GM23338 (cell line): ENCODE data around the gene ADA. TPM values are rescaled to one million over a fixed set of nuclear protein-coding genes. Genes with fewer than 3 reads are reported as not detected.
A peak's percentile ranks its signal among the peaks of the same experiment; 100 is the strongest.

Experiments
- ATAC-seq: fragments of 200-7000 bp; cut with Tn5 transposase; 3 replicates; pipeline ENCODE4 v1.9.1; 2020
- DNase-seq: peaks from one replicate; pipeline ENCODE4 v3.0.0-alpha.2; 2015; ENCODE audit warnings: low spot score
- H2AFZ ChIP-seq: fragments of 200-600 bp; sonication (generic); 2 replicates; pipeline ENCODE4 v1.8.0; 2016; ENCODE audit warnings: antibody characterized with exemption, mild to moderate bottlenecking, moderate library complexity
- H3F3A ChIP-seq: fragments of 200-600 bp; sonication (generic); replicated peaks from 2 replicates; pipeline ENCODE4 v1.8.0; 2017; ENCODE audit warnings: antibody characterized with exemption, mixed run types, low read depth
- H3K27ac ChIP-seq: fragments of 200-600 bp; sonication (generic); 2 replicates; pipeline ENCODE4 v1.6.1; 2016; ENCODE audit warnings: low read depth
- H3K27me3 ChIP-seq: fragments of 200-600 bp; sonication (generic); 2 replicates; pipeline ENCODE4 v1.8.0; 2016; ENCODE audit warnings: mild to moderate bottlenecking, mixed run types, moderate library complexity; ENCODE audit not compliant: insufficient read depth
- H3K36me3 ChIP-seq: fragments of 200-600 bp; sonication (generic); 2 replicates; pipeline ENCODE4 v1.8.0; 2016; ENCODE audit warnings: mild to moderate bottlenecking; ENCODE audit not compliant: insufficient read depth
- H3K4me1 ChIP-seq: fragments of 200-600 bp; sonication (generic); 2 replicates; pipeline ENCODE4 v1.8.0; 2016; ENCODE audit warnings: mild to moderate bottlenecking, moderate library complexity; ENCODE audit not compliant: insufficient read depth
- H3K4me2 ChIP-seq: fragments of 200-600 bp; sonication (generic); 2 replicates; pipeline ENCODE4 v1.7.1; 2017; ENCODE audit warnings: mixed run types
- H3K4me3 ChIP-seq: fragments of 200-600 bp; sonication (generic); 2 replicates; pipeline ENCODE4 v1.6.1; 2016; ENCODE audit warnings: mixed run types
- H3K79me2 ChIP-seq: fragments of 200-600 bp; sonication (generic); replicated peaks from 2 replicates; pipeline ENCODE4 v1.8.0; 2017; ENCODE audit warnings: mild to moderate bottlenecking; ENCODE audit not compliant: insufficient read depth
- H3K9me2 ChIP-seq: fragments of 200-600 bp; sonication (generic); 2 replicates; pipeline ENCODE4 v1.8.0; 2017; ENCODE audit not compliant: insufficient read depth
- H4K20me1 ChIP-seq: fragments of 200-600 bp; sonication (generic); replicated peaks from 2 replicates; pipeline ENCODE4 v1.8.0; 2017; ENCODE audit warnings: mild to moderate bottlenecking; ENCODE audit not compliant: insufficient read depth
- H3K27ac Mint-ChIP-seq: 2 replicates; pipeline ENCODE4 v1.8.0; 2020; ENCODE audit warnings: inconsistent platforms, mild to moderate bottlenecking, moderate library complexity, mixed read lengths
- H3K27me3 Mint-ChIP-seq: 3 replicates; pipeline ENCODE4 v1.8.0; 2022; ENCODE audit warnings: low read depth, mild to moderate bottlenecking, moderate library complexity, mixed read lengths, inconsistent platforms; ENCODE audit not compliant: insufficient read depth, poor library complexity
- H3K36me3 Mint-ChIP-seq: 3 replicates; pipeline ENCODE4 v1.8.0; 2021; ENCODE audit warnings: low read depth, mild to moderate bottlenecking, inconsistent platforms, moderate library complexity, mixed read lengths
- H3K4me1 Mint-ChIP-seq: 3 replicates; pipeline ENCODE4 v1.8.0; 2020; ENCODE audit warnings: mild to moderate bottlenecking, inconsistent platforms, mixed read lengths
- H3K4me3 Mint-ChIP-seq: 3 replicates; pipeline ENCODE4 v1.8.0; 2021; ENCODE audit warnings: moderate library complexity, mild to moderate bottlenecking, inconsistent platforms, mixed read lengths
- H3K9me3 Mint-ChIP-seq: 3 replicates; pipeline ENCODE4 v1.8.0; 2020; ENCODE audit warnings: moderate library complexity, mild to moderate bottlenecking, inconsistent platforms, mixed read lengths
- EZH2 ChIP-seq: fragments of 200-600 bp; sonication (generic); IDR thresholded peaks from one replicate; pipeline ENCODE4 v1.8.0; 2017; ENCODE audit warnings: antibody characterized with exemption, mild to moderate bottlenecking, low read depth; ENCODE audit not compliant: unreplicated experiment
- JUNB ChIP-seq: IDR thresholded peaks from one replicate; pipeline ENCODE4 v1.6.1; 2016; ENCODE audit warnings: antibody characterized with exemption; ENCODE audit not compliant: unreplicated experiment
- POLR2AphosphoS5 ChIP-seq: IDR thresholded peaks from 2 replicates; pipeline ENCODE4 v1.6.1; 2016; ENCODE audit warnings: antibody characterized with exemption, low read depth
- STAT1 ChIP-seq: IDR thresholded peaks from one replicate; pipeline ENCODE4 v1.6.1; 2016; ENCODE audit warnings: antibody characterized with exemption; ENCODE audit not compliant: unreplicated experiment
- ZNF114 ChIP-seq: fragments of 250-450 bp; sonication (Bioruptor Pico); IDR thresholded peaks from 2 replicates; pipeline ENCODE4 v1.5.0; 2020; ENCODE audit warnings: mild to moderate bottlenecking, moderate library complexity
- ZNF331 ChIP-seq: fragments of 250-450 bp; sonication (Bioruptor Pico); IDR thresholded peaks from 2 replicates; pipeline ENCODE4 v1.5.0; 2020; ENCODE audit warnings: low read depth, mild to moderate bottlenecking, moderate library complexity
- polyA plus RNA-seq: library from polyadenylated mRNA; unstranded; fragments of >200 nt; fragmentation: Nextera tagmentation; extraction: Ambion mirVana; gene quantifications from 2 replicates; pipeline ENCODE4 v1.2.1, GENCODE V29; 2016
- total RNA-seq: library from RNA; depleted of rRNA; stranded (reverse); fragments of >200 nt; shearing (Covaris generic); gene quantifications from 2 replicates; pipeline ENCODE4 v1.2.3, GENCODE V29; 2014
- TF ChIP-seq, protein P1 (sequence below): IDR thresholded peaks from one replicate; pipeline ENCODE4 v1.6.1; 2018; ENCODE audit warnings: antibody characterized with exemption; ENCODE audit not compliant: unreplicated experiment
- TF ChIP-seq, protein P2 (sequence below): IDR thresholded peaks from 2 replicates; pipeline ENCODE4 v1.6.1; 2016; ENCODE audit warnings: antibody characterized with exemption
- TF ChIP-seq, protein P3 (sequence below), 2 experiments: fragments of 200-600 bp in 1 of 2; sonication (generic) in 1 of 2; conservative IDR thresholded peaks; 2 replicates each; pipeline versions ENCODE4 v1.5.1 to v1.6.1; 2016 to 2017; ENCODE audit warnings: antibody characterized with exemption in 2 of 2, low read depth in 2 of 2, mild to moderate bottlenecking in 2 of 2, moderate library complexity in 1 of 2
- TF ChIP-seq, protein P4 (sequence below): fragments of 250-450 bp; sonication (Bioruptor Pico); IDR thresholded peaks from 2 replicates; pipeline ENCODE4 v1.5.0; 2020; ENCODE audit warnings: mild to moderate bottlenecking, moderate library complexity

ADA gene
- total and polyA plus RNA-seq, 2 experiments from 2014 or later: 15.8 to 16.2 TPM

DNA sequence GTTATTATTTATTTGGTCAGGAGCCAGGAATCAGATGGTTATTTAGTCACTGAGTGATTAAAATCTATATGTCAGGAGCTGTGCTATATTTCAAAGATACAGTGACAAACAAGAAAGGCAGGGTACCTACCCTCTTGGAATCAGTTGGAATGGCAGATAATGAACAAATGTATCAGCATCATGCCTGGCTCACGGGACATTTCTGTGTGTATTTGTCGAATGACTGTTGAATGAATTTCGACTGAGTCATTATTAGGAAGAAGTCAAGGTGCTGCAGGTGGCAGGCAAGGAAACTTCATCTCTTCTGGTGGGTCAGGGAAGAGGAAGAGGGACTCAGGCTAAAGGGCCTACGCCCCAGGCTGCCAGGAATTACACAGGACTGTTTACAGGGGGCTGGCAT is 55.5 kb downstream of the ADA start:
- no peak overlapping the region for H3K27ac ChIP-seq
- ATAC-seq: no peak
- H3K36me3 ChIP-seq: no peaks in the 10 kb centered on the region
- no peaks in the 10 kb centered on the region for H3K9me2 ChIP-seq
- Mint-ChIP-seq H3K9me3 (no peaks in the 10 kb centered on the region), H3K27ac (no peak overlapping the region), H3K4me1 (peaks cover 32% of the 10 kb centered on the region), H3K4me3 (no peak overlapping the region), H3K27me3 (peaks cover 8% of the 10 kb centered on the region), H3K36me3 (no peaks in the 10 kb centered on the region)
- H2AFZ ChIP-seq: no peak overlapping the region
- H3K4me1 ChIP-seq: peaks cover 18% of the 10 kb centered on the region; the same call in 1 of the 2 replicates
- H3K4me3 ChIP-seq: no peak overlapping the region
- 0 out of 2 replicates have a peak overlapping the region, but pooled peaks have one; percentile 6 for H3K4me2 ChIP-seq
- DNase-seq: no peak
- no peaks in the 10 kb centered on the region; the same call in 1 of the 2 replicates for H3K27me3 ChIP-seq
- H3K79me2 ChIP-seq: no peaks in the 10 kb centered on the region
- no peak for TF ChIP-seq JUNB
- TF ChIP-seq ZNF114 (CRISPR knock-in tag): no peak
- no peak for TF ChIP-seq EZH2
- TF ChIP-seq ZNF331: no peak
- TF ChIP-seq, protein P1, sequence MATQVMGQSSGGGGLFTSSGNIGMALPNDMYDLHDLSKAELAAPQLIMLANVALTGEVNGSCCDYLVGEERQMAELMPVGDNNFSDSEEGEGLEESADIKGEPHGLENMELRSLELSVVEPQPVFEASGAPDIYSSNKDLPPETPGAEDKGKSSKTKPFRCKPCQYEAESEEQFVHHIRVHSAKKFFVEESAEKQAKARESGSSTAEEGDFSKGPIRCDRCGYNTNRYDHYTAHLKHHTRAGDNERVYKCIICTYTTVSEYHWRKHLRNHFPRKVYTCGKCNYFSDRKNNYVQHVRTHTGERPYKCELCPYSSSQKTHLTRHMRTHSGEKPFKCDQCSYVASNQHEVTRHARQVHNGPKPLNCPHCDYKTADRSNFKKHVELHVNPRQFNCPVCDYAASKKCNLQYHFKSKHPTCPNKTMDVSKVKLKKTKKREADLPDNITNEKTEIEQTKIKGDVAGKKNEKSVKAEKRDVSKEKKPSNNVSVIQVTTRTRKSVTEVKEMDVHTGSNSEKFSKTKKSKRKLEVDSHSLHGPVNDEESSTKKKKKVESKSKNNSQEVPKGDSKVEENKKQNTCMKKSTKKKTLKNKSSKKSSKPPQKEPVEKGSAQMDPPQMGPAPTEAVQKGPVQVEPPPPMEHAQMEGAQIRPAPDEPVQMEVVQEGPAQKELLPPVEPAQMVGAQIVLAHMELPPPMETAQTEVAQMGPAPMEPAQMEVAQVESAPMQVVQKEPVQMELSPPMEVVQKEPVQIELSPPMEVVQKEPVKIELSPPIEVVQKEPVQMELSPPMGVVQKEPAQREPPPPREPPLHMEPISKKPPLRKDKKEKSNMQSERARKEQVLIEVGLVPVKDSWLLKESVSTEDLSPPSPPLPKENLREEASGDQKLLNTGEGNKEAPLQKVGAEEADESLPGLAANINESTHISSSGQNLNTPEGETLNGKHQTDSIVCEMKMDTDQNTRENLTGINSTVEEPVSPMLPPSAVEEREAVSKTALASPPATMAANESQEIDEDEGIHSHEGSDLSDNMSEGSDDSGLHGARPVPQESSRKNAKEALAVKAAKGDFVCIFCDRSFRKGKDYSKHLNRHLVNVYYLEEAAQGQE: no peak
- no peak for TF ChIP-seq POLR2AphosphoS5
- TF ChIP-seq, protein P2, sequence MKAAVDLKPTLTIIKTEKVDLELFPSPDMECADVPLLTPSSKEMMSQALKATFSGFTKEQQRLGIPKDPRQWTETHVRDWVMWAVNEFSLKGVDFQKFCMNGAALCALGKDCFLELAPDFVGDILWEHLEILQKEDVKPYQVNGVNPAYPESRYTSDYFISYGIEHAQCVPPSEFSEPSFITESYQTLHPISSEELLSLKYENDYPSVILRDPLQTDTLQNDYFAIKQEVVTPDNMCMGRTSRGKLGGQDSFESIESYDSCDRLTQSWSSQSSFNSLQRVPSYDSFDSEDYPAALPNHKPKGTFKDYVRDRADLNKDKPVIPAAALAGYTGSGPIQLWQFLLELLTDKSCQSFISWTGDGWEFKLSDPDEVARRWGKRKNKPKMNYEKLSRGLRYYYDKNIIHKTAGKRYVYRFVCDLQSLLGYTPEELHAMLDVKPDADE: no peak
- TF ChIP-seq, protein P3, sequence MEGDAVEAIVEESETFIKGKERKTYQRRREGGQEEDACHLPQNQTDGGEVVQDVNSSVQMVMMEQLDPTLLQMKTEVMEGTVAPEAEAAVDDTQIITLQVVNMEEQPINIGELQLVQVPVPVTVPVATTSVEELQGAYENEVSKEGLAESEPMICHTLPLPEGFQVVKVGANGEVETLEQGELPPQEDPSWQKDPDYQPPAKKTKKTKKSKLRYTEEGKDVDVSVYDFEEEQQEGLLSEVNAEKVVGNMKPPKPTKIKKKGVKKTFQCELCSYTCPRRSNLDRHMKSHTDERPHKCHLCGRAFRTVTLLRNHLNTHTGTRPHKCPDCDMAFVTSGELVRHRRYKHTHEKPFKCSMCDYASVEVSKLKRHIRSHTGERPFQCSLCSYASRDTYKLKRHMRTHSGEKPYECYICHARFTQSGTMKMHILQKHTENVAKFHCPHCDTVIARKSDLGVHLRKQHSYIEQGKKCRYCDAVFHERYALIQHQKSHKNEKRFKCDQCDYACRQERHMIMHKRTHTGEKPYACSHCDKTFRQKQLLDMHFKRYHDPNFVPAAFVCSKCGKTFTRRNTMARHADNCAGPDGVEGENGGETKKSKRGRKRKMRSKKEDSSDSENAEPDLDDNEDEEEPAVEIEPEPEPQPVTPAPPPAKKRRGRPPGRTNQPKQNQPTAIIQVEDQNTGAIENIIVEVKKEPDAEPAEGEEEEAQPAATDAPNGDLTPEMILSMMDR (conservative IDR thresholded peaks at IDR 0.05; ENCODE audit: low read depth in 2 of 2): no peak
- H4K20me1 ChIP-seq: no peaks in the 10 kb centered on the region
- no peaks in the 10 kb centered on the region for H3F3A ChIP-seq

DNA sequence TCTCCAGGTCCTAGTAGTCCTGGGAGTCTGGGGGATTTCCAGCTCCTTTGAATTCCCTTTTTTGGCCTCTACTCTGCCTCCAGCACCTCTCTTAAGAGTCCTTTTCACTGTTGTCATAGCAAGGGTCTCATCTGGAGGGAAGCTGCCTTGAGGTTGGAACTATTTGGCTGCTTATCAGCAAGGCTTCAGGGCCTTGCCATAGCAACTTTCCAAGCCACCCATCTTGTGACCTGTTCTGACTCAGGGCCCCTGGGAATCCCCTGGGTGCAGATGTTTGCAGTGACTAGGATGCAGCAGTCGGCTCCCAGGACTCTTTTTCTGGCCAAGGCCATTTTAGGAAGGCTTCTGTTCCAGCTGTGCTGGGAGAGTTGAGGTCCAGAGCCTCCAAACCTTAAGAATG is 56.8 kb downstream of the ADA start:
- H3F3A ChIP-seq: no peaks in the 10 kb centered on the region
- H3K27ac Mint-ChIP-seq: no peak overlapping the region
- H3K4me2 ChIP-seq: no peak overlapping the region
- no peaks in the 10 kb centered on the region for H3K36me3 Mint-ChIP-seq
- H3K9me3 Mint-ChIP-seq: no peaks in the 10 kb centered on the region
- no peak overlapping the region for H3K4me3 Mint-ChIP-seq
- H3K4me1 ChIP-seq: peaks cover 18% of the 10 kb centered on the region; the same call in 1 of the 2 replicates
- H3K27ac ChIP-seq: no peak overlapping the region
- no peak for DNase-seq
- H3K27me3 Mint-ChIP-seq: peaks cover 6% of the 10 kb centered on the region
- no peaks in the 10 kb centered on the region for H3K79me2 ChIP-seq
- H3K9me2 ChIP-seq: no peaks in the 10 kb centered on the region
- H4K20me1 ChIP-seq: no peaks in the 10 kb centered on the region
- no peaks in the 10 kb centered on the region; the same call in 1 of the 2 replicates for H3K27me3 ChIP-seq
- no peak for ATAC-seq
- H3K4me1 Mint-ChIP-seq: peaks cover 36% of the 10 kb centered on the region
- H3K36me3 ChIP-seq: no peaks in the 10 kb centered on the region
- no peak overlapping the region for H2AFZ ChIP-seq
- H3K4me3 ChIP-seq: no peak overlapping the region
- no peak for TF ChIP-seq STAT1
- no peak for TF ChIP-seq POLR2AphosphoS5
- TF ChIP-seq ZNF331: no peak
- TF ChIP-seq, protein P4, sequence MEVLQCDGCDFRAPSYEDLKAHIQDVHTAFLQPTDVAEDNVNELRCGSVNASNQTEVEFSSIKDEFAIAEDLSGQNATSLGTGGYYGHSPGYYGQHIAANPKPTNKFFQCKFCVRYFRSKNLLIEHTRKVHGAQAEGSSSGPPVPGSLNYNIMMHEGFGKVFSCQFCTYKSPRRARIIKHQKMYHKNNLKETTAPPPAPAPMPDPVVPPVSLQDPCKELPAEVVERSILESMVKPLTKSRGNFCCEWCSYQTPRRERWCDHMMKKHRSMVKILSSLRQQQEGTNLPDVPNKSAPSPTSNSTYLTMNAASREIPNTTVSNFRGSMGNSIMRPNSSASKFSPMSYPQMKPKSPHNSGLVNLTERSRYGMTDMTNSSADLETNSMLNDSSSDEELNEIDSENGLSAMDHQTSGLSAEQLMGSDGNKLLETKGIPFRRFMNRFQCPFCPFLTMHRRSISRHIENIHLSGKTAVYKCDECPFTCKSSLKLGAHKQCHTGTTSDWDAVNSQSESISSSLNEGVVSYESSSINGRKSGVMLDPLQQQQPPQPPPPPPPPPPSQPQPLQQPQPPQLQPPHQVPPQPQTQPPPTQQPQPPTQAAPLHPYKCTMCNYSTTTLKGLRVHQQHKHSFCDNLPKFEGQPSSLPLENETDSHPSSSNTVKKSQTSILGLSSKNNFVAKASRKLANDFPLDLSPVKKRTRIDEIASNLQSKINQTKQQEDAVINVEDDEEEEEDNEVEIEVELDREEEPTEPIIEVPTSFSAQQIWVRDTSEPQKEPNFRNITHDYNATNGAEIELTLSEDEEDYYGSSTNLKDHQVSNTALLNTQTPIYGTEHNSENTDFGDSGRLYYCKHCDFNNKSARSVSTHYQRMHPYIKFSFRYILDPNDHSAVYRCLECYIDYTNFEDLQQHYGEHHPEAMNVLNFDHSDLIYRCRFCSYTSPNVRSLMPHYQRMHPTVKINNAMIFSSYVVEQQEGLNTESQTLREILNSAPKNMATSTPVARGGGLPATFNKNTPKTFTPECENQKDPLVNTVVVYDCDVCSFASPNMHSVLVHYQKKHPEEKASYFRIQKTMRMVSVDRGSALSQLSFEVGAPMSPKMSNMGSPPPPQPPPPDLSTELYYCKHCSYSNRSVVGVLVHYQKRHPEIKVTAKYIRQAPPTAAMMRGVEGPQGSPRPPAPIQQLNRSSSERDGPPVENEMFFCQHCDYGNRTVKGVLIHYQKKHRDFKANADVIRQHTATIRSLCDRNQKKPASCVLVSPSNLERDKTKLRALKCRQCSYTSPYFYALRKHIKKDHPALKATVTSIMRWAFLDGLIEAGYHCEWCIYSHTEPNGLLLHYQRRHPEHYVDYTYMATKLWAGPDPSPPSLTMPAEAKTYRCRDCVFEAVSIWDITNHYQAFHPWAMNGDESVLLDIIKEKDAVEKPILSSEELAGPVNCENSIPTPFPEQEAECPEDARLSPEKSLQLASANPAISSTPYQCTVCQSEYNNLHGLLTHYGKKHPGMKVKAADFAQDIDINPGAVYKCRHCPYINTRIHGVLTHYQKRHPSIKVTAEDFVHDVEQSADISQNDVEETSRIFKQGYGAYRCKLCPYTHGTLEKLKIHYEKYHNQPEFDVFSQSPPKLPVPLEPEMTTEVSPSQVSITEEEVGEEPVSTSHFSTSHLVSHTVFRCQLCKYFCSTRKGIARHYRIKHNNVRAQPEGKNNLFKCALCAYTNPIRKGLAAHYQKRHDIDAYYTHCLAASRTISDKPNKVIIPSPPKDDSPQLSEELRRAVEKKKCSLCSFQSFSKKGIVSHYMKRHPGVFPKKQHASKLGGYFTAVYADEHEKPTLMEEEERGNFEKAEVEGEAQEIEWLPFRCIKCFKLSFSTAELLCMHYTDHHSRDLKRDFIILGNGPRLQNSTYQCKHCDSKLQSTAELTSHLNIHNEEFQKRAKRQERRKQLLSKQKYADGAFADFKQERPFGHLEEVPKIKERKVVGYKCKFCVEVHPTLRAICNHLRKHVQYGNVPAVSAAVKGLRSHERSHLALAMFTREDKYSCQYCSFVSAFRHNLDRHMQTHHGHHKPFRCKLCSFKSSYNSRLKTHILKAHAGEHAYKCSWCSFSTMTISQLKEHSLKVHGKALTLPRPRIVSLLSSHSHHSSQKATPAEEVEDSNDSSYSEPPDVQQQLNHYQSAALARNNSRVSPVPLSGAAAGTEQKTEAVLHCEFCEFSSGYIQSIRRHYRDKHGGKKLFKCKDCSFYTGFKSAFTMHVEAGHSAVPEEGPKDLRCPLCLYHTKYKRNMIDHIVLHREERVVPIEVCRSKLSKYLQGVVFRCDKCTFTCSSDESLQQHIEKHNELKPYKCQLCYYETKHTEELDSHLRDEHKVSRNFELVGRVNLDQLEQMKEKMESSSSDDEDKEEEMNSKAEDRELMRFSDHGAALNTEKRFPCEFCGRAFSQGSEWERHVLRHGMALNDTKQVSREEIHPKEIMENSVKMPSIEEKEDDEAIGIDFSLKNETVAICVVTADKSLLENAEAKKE (CRISPR knock-in tag): no peak
